GM18526 (cell line): Measurements from ENCODE around the gene GNAI2.

Source experiments
- POLR2A ChIP-seq: IDR thresholded peaks from 3 replicates; pipeline ENCODE4 v1.6.1; 2011; ENCODE audit not compliant: insufficient read length; ENCODE audit errors: extremely low read depth

Gene GNAI2

DNA sequence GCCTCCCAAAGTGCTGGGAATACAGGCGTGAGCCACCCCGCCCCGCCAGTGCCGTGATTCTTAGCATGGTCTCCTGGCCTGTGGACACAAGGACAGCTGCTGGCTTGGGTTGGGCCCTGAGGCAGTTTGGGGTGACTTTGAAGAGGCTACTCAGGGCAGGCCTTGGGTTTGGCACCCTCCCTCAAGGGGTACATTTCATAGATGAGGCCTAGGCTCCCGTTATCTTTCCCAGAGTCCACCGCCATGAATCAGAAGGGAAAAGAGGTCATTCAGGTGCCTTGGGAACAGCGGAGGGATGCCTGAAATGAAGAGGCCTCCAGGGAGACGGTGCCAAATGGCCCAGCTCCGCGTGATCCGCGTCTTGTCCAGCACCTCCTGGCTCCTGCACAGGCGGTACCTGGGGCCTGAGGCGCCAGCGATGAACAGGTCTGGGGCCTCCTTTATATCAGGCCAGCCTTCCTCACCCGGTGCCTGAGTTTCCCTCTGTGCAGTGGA is 9.3 kb downstream of the GNAI2 start:
- TF ChIP-seq POLR2A = no peak

DNA sequence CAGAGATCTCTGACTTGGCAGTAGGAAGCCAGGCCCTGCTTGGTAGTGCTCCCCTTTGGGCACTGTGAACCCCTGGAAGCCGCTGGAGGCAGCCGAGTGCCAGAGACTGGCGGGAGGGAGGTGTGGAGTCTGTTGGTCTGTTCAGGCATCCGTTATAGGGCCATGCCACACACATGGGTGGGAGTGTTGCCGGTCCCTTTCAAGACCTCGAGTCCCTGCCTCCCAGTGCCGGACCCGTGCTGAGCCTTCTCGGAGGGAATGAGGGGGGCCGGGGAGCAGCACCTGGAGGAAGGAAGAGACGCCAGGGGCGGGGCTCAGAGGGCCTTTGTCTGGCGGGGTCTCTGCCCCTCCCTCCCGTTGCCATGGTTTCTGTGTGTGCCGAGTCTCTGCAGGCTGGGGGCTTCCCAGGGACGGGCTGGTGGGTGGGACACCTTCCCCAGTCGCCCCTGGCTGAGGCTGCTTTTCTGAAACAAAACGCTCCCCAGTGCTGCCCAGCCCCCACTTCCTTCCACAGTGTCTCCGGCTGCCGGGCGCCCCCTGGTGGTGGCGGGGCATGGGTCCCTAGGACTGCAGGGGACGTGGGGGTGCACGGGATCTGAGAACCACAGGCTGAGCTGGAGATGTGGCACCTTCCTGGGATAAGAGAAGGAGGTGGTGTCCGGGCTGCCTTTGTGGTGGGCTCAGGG is 10.0 kb downstream of the GNAI2 start:
- no peak for TF ChIP-seq POLR2A

DNA sequence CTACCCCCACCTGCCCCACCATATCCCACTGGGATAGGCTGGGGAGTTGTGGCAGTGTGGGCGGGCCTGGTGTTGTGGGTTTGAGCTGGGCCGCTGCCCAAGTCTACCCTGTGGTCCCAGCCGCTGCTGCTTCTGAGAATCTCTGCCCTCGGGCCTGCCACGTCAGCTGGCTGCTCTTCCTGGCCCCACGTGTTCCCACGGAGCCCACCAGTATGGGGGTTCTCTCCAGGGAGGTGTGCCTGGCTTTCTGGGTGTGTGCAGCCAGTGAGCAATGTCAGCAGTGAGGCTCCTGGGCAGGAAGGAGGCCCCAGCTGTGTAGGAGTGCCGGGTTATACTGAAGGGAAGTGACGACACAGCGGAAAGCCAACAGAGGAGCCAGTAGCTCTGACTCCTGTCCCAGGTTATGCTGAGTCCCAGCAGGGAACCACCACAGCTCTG is 10.5 kb downstream of the GNAI2 start:
- TF ChIP-seq POLR2A = no peak

DNA sequence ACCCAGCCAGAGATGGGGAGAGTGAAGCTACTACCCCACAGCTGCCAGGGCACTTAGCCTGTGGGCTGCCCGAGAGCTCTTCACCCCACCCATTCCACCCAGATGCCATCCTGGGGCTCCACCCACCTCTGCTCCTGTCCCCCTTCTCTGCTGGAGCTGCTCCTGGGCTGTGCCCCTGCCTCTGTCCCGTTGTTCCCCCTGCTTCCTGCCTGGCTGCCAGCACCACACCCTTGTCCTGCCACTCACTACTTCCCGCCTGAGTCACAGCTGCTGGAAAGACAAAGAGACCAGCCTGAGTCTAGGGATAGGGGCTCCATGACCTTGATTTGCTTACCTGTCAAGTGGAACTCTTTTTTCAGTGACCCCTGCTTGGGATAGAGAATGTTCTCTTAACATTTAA is 12.4 kb downstream of the GNAI2 start:
- no peak for TF ChIP-seq POLR2A

DNA sequence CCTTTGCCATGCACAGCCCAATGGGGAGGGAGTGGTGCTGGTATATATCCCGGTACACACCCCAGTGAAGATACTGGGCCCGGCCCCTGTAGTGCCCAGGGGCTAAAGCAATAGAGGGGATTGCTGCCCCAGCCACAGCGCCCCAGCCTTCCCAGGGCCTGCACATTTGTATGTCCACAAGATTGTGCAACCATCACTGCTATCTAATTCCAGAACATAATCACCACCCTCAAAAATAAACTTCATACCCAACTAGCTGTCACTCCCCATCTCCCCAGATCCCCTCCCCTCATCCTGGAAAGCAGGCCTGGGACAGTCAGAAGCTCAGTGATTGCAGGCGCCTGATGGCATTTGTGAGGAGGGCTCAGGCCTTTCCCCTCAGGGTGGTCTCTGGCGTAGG is 13.5 kb downstream of the GNAI2 start:
- TF ChIP-seq POLR2A = no peak

DNA sequence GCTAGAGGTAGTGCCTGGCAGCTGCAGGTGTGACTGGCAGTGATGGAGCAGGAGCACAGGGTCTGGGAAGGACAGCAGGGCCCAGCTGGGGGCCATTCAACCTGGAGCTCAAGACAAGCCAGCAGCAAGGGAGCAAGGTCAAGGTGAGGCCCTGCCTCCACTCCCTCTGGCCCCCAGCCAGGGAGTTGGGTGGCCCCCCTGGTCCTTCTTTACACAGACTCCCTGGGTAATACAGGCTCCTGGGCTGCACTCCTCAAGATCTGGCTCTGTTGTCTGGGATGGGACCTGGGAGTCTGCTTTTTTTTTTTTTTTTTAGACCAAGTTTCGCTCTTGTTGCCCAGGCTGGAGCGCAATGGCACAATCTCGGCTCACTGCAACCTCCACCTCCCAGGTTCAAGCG is 14.5 kb downstream of the GNAI2 start:
- TF ChIP-seq POLR2A = no peak

DNA sequence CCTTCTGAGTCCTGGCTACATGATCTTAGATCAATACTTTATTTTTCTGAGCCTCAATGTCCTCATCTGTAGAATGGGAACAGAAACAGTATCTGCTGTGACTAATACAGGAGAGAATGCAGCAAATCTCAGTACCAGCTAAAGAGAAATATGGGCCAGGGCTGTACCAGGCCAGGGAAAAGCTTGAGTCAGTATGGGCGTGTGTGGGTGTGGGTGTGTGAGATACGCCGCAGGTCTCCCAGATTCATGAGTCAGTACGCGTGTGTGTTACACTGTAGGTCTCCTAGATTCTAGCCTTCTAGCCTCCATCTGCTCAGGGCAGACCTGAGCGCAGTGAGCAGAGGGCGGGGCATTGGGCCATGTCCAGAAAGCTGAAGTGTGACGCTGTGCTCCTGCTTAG is 15.2 kb downstream of the GNAI2 start:
- TF ChIP-seq POLR2A = no peak

DNA sequence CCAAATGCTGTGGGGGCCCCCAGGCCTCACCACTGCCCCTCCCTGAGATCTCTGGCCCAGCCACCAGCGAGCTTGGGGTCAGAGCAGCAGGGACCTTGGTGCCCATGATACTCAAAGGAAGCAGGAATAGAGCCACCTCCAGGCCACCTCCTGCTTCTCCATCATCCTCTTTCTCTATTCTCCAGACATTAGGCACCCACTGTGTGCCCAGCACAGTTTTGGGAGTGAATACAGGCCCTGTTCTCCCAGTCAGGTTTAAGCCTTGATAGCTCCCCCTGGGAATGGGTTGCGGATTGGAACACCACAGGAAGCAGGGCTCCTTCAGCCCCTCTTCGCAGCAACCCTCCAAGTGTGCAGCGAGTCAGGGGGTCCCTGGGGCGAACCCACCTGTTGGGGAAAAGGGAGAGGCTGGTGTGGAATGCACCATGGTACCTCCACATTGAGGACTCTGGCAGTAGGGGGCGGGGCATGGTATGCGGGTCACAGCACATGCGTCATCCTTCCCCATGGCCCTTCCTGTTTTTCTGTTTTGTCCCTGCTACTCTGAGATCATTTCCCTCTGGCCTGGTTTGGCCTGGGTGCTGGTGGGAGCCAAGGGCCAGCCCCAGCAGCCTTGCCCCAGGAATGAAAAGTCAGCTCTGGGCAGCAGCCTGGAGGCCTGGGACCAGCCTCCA is 18.7 kb downstream of the GNAI2 start:
- no peak for TF ChIP-seq POLR2A

DNA sequence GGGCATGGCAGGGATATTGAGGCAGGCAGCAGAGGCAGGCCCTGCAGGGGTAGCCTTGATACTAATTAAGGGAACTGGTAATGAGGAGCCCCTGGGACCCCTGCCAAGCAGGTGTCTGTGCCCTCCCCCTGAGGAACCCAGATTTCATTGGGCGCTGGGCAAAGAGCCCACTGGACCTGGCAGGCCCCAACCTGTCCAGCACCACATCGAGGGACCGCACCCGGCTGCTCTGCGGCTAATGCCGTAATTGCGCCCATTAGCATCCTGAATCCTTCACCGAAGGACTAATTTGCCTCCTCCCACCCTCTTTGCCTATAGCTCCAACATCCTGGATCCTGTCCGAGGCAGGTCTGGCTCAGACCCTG is 19.2 kb downstream of the GNAI2 start:
- TF ChIP-seq POLR2A = no peak

DNA sequence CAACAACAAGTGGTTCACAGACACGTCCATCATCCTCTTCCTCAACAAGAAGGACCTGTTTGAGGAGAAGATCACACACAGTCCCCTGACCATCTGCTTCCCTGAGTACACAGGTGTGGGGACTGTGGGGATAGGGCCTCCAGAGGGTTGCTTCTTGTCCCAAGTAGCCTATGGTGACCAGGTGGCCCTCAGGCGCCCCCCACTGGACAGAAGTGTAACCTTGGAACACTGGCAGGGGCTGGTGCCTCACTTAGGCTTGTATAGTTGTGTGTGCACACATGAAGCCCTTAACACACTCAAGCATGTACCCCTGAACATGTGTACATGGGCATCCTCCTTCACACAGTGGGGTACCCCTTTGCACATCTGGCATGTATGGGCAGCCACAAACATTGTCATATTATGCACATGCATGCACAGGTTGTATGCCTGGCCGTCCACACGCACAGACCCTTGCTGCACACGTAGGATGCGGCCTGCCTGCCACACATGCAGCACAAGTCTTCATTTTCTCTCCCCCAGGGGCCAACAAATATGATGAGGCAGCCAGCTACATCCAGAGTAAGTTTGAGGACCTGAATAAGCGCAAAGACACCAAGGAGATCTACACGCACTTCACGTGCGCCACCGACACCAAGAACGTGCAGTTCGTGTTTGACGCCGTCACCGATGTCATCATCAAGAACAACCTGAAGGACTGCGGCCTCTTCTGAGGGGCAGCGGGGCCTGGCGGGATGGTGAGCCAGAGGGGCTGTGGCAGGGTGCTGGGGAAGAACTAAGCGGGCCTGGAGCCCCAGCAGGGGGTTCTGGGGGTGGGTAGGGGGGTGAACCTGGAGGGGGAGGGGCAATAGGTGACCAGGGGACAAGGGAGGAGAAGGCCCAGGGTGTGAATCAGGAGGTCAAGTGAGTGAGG is 21.2 kb downstream of the GNAI2 start:
- no peak for TF ChIP-seq POLR2A

DNA sequence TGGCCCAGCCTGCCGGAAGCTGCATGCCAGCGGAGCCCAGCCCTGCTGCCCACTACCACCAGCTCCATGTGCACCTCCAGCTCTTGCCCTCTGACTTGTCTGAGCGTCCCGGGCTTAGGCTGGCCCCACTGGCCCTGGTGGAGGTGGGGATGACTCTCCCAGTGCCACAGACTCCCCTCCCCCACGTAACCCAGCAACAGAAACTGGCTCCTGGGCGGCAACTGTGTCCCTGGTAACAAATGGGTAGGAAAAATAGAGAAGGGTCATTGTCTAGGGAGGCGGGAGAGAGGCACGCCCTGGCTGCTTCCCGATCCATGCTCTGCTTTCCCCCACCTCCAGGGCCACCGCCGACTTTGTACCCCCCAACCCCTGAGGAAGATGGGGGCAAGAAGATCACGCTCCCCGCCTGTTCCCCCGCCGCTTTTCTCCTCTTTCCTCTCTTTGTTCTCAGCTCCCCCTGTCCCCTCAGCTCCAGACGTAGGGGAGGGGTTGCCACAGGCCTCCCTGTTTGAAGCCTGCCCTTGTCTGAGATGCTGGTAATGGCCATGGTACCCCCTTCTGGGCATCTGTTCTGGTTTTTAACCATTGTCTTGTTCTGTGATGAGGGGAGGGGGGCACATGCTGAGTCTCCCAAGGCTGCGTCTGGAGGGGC is 22.2 kb downstream of the GNAI2 start:
- TF ChIP-seq POLR2A = no peak

DNA sequence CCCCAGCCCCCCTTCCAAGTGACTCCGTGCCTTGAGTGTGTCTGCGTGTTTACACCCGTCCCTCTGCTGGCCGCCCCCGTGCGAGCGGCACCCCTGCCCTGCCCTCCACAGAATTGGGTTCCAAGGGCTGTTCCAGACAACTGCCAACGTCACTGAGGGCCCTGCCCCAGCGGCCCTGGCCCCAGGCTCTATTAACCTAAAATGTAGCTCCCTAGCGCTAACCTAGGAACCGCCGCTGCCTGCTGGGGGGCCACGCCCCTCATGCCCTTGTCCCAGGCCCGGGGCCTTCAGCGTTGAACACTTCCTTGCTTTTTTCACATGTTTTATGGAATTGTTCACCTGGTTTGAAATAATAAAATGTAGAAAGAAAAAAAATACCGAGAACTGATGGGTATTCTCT is 23.0 kb downstream of the GNAI2 start:
- TF ChIP-seq POLR2A = no peak

DNA sequence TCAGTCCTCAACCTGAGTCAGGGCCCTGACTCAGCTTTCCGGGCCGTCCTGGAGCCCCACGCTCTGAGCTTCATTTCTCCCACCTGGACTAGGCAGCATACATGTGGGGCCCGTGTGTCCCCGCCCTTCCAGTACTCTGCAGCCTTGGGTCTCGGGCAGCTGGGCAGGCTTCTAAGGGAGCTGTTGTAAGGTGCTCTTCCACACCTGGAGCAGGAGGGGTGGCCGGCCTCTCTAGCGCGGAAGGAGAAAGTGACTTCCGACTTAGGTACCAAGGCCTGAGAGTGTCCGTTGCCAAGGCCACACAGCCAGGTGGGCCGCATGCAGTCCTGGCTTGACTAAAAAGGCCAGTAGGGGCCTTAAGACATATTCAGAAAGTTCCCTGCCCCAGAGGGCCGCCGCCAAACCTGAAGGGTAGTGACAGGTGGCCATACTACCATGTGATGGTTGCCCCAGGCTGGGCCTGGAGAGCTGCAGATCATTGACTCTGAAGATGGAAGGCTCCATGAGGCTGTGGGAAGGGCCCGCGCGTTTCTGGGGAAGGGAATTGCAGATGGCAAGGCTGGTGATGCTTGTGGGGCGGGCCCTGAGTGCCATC is 23.5 kb downstream of the GNAI2 start:
- TF ChIP-seq POLR2A = no peak

DNA sequence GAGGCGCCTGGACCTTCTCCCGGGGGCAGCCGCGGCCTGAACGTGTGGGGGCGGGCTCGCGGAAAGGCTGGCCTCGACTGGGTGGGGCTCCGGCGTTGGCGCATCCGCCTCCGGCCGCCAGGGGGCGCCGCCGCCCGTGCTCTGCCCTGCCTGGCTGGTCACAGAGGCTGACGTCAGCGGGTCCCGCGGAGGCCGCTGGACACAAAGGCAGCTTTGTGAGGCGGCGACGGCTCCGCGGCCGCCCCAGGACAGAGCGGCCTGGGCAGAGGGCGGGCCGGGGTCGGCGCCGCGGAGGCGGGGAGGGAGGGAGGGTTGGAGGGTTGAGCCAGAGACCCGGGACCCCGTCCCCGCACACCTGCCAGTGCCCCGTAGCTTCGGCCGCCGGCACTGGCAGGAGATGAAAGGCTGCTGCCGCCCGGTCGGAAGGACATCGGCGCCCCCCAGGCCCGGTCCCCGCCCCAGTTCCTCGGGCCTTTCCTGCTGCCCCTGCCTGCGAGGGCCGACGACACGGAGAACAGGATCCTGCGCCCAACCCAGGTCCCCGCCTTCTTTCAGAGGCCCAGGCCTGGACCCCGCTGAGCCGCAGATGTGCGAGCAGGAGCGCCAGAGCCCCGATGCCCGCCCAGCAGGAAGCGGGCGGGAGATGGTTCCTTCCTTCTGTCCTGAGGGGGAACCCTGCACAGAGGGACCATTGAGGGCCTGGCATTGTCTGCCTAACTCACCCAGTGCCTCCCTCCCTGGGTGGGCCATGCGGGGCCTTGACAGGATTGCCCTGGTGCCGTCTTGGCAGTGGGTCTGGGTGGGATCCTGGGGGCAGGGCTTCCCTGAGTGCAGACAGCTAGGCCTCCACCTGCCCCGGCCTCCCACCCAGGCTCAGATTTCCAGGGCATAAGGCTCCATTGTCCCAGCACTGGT is 24.3 kb downstream of the GNAI2 start:
- peak; percentile 20 for TF ChIP-seq POLR2A
